OCI-LY1 (cell line): ENCODE results near the gene AAK1.

ENCODE experiments used
- H2AFZ ChIP-seq: fragments of 200-600 bp; sonication (generic), shearing (Covaris generic); 2 replicates; pipeline ENCODE4 v1.6.0; 2014; ENCODE audit warnings: antibody characterized with exemption, mild to moderate bottlenecking, low read length
- H3F3A ChIP-seq: fragments of 200-600 bp; sonication (generic), shearing (Covaris generic); 2 replicates; pipeline ENCODE4 v1.6.0; 2014; ENCODE audit warnings: mild to moderate bottlenecking, antibody characterized with exemption, low read length, moderate library complexity; ENCODE audit not compliant: insufficient read depth
- H3K27ac ChIP-seq: fragments of 200-600 bp; sonication (generic); 2 replicates; pipeline ENCODE4 v1.5.1; 2014; ENCODE audit warnings: low read length, mixed run types, mild to moderate bottlenecking, low read depth; ENCODE audit not compliant: poor library complexity, severe bottlenecking
- H3K27me3 ChIP-seq: fragments of 200-600 bp; sonication (generic); 2 replicates; pipeline ENCODE4 v1.6.0; 2014; ENCODE audit warnings: antibody characterized with exemption, mild to moderate bottlenecking, low read length, moderate library complexity; ENCODE audit not compliant: insufficient read depth
- H3K36me3 ChIP-seq: fragments of 200-600 bp; sonication (generic); 2 replicates; pipeline ENCODE4 v1.6.1; 2014; ENCODE audit warnings: mild to moderate bottlenecking, antibody characterized with exemption, low read length, moderate library complexity, mixed read lengths; ENCODE audit not compliant: insufficient read depth
- H3K4me1 ChIP-seq: fragments of 200-600 bp; sonication (generic); 2 replicates; pipeline ENCODE4 v1.5.1; 2014; ENCODE audit warnings: mild to moderate bottlenecking, low read length, moderate library complexity; ENCODE audit not compliant: insufficient read depth, severe bottlenecking
- H3K4me2 ChIP-seq: fragments of 200-600 bp; sonication (generic), shearing (Covaris generic); 2 replicates; pipeline ENCODE4 v1.6.1; 2014; ENCODE audit warnings: low read length
- H3K4me3 ChIP-seq: fragments of 200-600 bp; sonication (generic); 2 replicates; pipeline ENCODE4 v1.5.1; 2014; ENCODE audit warnings: low read length, low read depth, mild to moderate bottlenecking, mixed read lengths; ENCODE audit not compliant: poor library complexity, severe bottlenecking
- H3K79me2 ChIP-seq: fragments of 200-600 bp; shearing (Covaris generic); 2 replicates; pipeline ENCODE4 v1.6.1; 2016; ENCODE audit warnings: mixed run types, low read length, mixed read lengths; ENCODE audit not compliant: insufficient read depth
- H3K9ac ChIP-seq: fragments of 200-600 bp; sonication (generic), shearing (Covaris generic); 2 replicates; pipeline ENCODE4 v1.6.1; 2014; ENCODE audit warnings: mild to moderate bottlenecking, low read length, mixed read lengths
- H3K9me2 ChIP-seq: fragments of 200-600 bp; sonication (generic), shearing (Covaris generic); 2 replicates; pipeline ENCODE4 v1.6.1; 2014; ENCODE audit warnings: low read depth, mild to moderate bottlenecking, low read length, mixed read lengths
- H3K9me3 ChIP-seq: fragments of 200-600 bp; shearing (Covaris generic); 2 replicates; pipeline ENCODE4 v1.6.1; 2014; ENCODE audit warnings: low read length, mixed read lengths
- H4K20me1 ChIP-seq: fragments of 200-600 bp; sonication (generic), shearing (Covaris generic); 2 replicates; pipeline ENCODE4 v1.6.0; 2016; ENCODE audit warnings: mild to moderate bottlenecking, low read length; ENCODE audit not compliant: insufficient read depth
- CTCF ChIP-seq: fragments of 200-600 bp; sonication (generic), shearing (Covaris generic); IDR thresholded peaks from 2 replicates; pipeline ENCODE4 v1.5.1; 2017; ENCODE audit warnings: mild to moderate bottlenecking, antibody characterized with exemption, low read length, moderate library complexity, mixed read lengths
- EZH2 ChIP-seq: fragments of 200-600 bp; sonication (generic), shearing (Covaris generic); IDR thresholded peaks from 2 replicates; pipeline ENCODE4 v1.8.0; 2017; ENCODE audit warnings: borderline replicate concordance, mixed run types, mild to moderate bottlenecking, antibody characterized with exemption, low read length, moderate library complexity, mixed read lengths

The AAK1 gene

DNA sequence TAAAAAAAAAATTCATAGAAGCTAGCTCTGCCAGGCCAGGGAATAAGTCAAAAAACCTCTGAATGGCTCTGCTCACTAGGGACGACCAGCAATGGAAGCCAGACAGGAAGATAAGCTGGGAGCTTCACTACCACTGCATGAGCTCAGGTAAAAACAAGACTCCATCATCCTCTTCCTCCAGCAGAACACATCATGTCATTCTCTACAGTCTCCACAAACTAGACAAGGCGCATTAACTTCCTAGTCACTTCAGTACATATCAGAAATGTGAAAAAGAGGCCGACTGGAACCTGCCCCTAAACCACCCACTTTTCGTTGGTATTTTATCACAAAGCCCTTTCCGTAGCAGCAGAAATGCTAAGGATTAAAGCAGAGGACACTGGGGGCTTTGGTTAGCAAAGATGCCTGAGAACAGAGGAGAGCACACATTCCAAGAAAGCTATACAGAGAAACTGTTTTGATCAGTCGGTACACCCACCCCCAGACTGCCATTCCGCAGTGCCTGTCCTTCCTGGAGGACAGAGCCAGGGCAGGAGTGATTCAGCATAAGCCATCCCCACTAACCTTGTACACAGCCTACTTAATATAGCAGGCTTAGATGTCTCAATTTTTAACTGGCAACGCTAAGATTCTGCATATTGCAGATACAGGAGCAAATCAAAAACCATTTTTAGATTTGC lies 53.4 kb downstream of the AAK1 start:
- H3K27ac ChIP-seq = no peak overlapping the region
- no peaks in the 10 kb centered on the region for H3K9me3 ChIP-seq
- H3K4me3 ChIP-seq = no peak overlapping the region
- no peak overlapping the region for H3K9ac ChIP-seq
- H3K4me2 ChIP-seq = no peak overlapping the region
- no peaks in the 10 kb centered on the region for H4K20me1 ChIP-seq
- H2AFZ ChIP-seq = no peak overlapping the region
- no peaks in the 10 kb centered on the region for H3K79me2 ChIP-seq
- H3K27me3 ChIP-seq = no peaks in the 10 kb centered on the region
- TF ChIP-seq CTCF (no peak), EZH2 (no peak)
- H3K4me1 ChIP-seq = no peaks in the 10 kb centered on the region
- H3K9me2 ChIP-seq = no peaks in the 10 kb centered on the region
- no peaks in the 10 kb centered on the region for H3F3A ChIP-seq
- no peaks in the 10 kb centered on the region for H3K36me3 ChIP-seq

DNA sequence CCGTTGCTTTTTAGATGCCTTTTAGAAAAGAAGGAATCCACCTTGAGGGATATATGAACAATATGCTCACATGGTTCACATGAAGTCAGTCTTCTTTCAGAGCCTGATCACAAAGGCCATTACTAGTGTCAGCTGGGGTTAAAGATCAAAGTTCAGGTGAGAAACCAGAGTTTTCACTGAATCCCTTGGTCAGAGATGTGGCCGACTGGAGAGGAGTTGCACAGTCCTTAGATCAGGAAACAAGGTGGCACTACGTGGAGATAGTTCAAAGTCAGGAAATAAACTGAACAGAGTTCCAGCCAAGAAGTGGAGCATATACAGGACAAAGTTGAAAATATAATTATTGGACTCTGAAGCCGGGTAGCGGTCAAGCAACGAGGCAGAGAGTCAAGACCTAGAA lies 54.6 kb downstream of the AAK1 start:
- Histone ChIP-seq H3K4me3 (no peak overlapping the region), H3K4me1 (no peaks in the 10 kb centered on the region), H3K9me3 (no peaks in the 10 kb centered on the region), H3F3A (no peaks in the 10 kb centered on the region), H3K9me2 (no peaks in the 10 kb centered on the region), H4K20me1 (no peaks in the 10 kb centered on the region), H2AFZ (no peak overlapping the region), H3K36me3 (no peaks in the 10 kb centered on the region), H3K27ac (no peak overlapping the region), H3K27me3 (no peaks in the 10 kb centered on the region), H3K79me2 (no peaks in the 10 kb centered on the region), H3K9ac (no peak overlapping the region), H3K4me2 (no peak overlapping the region)
- TF ChIP-seq EZH2 (no peak), CTCF (no peak)

GRCh38 chr2:69588403-69588802 lies 55.1 kb downstream of the AAK1 start:
- TF ChIP-seq EZH2 = no peak
- TF ChIP-seq CTCF = no peak
- H3K27me3 ChIP-seq = no peaks in the 10 kb centered on the region
- H3K79me2 ChIP-seq = no peaks in the 10 kb centered on the region
- H3K9me2 ChIP-seq = no peaks in the 10 kb centered on the region
- H3K27ac ChIP-seq = no peak overlapping the region
- H3F3A ChIP-seq = no peaks in the 10 kb centered on the region
- no peaks in the 10 kb centered on the region for H4K20me1 ChIP-seq
- no peak overlapping the region for H3K4me2 ChIP-seq
- no peak overlapping the region for H2AFZ ChIP-seq
- H3K4me3 ChIP-seq = no peak overlapping the region
- H3K9me3 ChIP-seq = no peaks in the 10 kb centered on the region
- H3K4me1 ChIP-seq = no peaks in the 10 kb centered on the region
- H3K9ac ChIP-seq = no peak overlapping the region
- H3K36me3 ChIP-seq = no peaks in the 10 kb centered on the region
